Measurements from ENCODE around the gene PVALB. TPM values are rescaled to one million over a fixed set of nuclear protein-coding genes. Genes with fewer than 3 reads are reported as not detected.

Gene PVALB
- total and polyA plus RNA-seq, 11 donors, result not detected

DNA sequence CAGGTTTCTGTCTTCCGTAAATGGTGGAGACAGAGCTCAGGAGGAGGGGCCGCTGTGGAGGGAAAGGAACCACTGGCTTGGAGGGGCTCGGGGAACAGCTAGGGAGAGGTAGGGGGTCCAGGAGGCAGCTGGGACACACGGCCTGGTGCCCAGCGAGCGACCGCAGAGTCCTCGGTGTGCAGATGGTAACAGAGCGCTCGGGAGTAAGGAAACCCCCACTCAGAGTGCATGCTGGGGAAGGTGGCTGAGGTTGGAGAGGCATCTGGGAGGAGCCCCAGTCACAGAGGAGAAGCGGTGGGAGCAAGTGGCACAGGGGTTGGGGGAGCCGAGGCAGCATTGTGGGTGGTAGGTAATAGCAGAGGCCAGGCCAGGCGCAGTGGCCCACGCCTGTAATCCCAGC is 33.2 kb upstream of the PVALB start:
- ATAC-seq (no peak), DNase-seq (no peak)
- no peaks in the 10 kb centered on the region for H3K36me3 ChIP-seq
- intact Hi-C loops (cut with DNase I), result loop anchor here in 1 of 10 donors (5.0 kb wide), 1 partner anchor 68 kb away; no protein-coding TSS in a partner anchor
- H3K4me1 ChIP-seq, result peaks cover 0 to 10% (median 0%) of the 10 kb centered on the region in 12 donors
- H3K27me3 ChIP-seq, result peaks cover 0 to 37% (median 11%) of the 10 kb centered on the region in 9 donors
- no peak overlapping the region for H3K27ac ChIP-seq
- no peak for TF ChIP-seq POLR2A (IDR thresholded peaks at IDR 0.05)
- TF ChIP-seq, protein P1, sequence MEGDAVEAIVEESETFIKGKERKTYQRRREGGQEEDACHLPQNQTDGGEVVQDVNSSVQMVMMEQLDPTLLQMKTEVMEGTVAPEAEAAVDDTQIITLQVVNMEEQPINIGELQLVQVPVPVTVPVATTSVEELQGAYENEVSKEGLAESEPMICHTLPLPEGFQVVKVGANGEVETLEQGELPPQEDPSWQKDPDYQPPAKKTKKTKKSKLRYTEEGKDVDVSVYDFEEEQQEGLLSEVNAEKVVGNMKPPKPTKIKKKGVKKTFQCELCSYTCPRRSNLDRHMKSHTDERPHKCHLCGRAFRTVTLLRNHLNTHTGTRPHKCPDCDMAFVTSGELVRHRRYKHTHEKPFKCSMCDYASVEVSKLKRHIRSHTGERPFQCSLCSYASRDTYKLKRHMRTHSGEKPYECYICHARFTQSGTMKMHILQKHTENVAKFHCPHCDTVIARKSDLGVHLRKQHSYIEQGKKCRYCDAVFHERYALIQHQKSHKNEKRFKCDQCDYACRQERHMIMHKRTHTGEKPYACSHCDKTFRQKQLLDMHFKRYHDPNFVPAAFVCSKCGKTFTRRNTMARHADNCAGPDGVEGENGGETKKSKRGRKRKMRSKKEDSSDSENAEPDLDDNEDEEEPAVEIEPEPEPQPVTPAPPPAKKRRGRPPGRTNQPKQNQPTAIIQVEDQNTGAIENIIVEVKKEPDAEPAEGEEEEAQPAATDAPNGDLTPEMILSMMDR (IDR thresholded peaks at IDR 0.05), result no peak
- H3K4me3 ChIP-seq, result no peak overlapping the region
- no peaks in the 10 kb centered on the region for H3K9me3 ChIP-seq
- WGBS, 4 donors, result 76 to 84% (median 80%) methylated on average over 14 of the region's 14 CpGs

DNA sequence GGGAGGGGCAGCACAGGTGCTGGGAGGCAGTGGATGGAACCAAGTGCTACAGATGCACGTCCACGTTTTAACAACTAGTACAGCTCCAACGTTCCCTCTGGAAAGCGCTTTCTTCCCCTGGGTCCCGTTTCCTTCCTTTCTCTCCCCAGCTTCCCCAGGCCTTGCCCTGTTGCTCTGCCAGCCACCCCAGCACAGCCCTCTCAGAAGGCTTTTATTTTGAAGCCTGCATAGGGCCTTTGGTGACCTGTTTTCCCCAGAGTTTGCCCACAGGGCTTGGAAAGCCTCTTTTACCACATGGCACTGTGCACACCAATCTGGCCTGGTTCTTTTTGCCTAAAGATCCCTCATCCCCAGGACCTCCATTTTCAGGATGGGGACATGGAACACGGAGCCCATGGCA is 30.1 kb upstream of the PVALB start:
- ATAC-seq (no peak), DNase-seq (no peak)
- intact Hi-C loops (cut with DNase I), result no loop called here
- Histone ChIP-seq H3K27me3 (peaks cover 0 to 51% (median 11%) of the 10 kb centered on the region in 9 donors), H3K4me3 (no peak overlapping the region), H3K36me3 (no peaks in the 10 kb centered on the region), H3K27ac (no peak overlapping the region), H3K4me1 (no peaks in the 10 kb centered on the region), H3K9me3 (no peaks in the 10 kb centered on the region)
- TF ChIP-seq POLR2A (IDR thresholded peaks at IDR 0.05), result no peak
- TF ChIP-seq, protein P1 (IDR thresholded peaks at IDR 0.05), result no peak
- 32 to 49% (median 41%) methylated on average over 6 of the region's 6 CpGs for WGBS, 4 donors

DNA sequence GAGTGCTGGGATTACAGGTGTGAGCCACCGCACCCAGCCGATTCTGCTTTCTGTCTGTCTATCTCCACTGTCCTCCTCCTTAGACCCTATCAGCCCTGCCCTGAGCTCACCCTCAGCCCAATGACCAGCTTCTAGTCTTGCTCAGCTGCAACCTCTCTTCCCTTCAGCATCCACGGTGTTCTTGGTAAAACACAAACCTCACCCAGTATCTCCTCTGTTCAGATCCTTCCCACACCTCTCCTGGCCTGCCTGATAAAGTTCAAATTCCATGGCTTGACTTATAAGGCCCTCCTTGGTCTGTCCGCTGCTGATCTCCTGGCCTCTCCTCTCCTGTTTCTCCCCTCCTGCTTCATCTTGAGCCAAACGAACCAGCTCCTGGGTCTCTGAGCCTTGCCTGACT is 29.4 kb upstream of the PVALB start:
- Histone ChIP-seq H3K9me3 (no peaks in the 10 kb centered on the region), H3K36me3 (no peaks in the 10 kb centered on the region), H3K27ac (no peak overlapping the region), H3K4me1 (no peaks in the 10 kb centered on the region), H3K4me3 (no peak overlapping the region), H3K27me3 (peaks cover 0 to 51% (median 11%) of the 10 kb centered on the region in 9 donors)
- TF ChIP-seq POLR2A (IDR thresholded peaks at IDR 0.05), result no peak
- TF ChIP-seq, protein P1 (IDR thresholded peaks at IDR 0.05), result no peak
- WGBS, 4 donors, result 58 to 62% (median 58%) methylated on average over 5 of the region's 5 CpGs
- DNase-seq (no peak), ATAC-seq (no peak)
- intact Hi-C loops (cut with DNase I), result no loop called here

DNA sequence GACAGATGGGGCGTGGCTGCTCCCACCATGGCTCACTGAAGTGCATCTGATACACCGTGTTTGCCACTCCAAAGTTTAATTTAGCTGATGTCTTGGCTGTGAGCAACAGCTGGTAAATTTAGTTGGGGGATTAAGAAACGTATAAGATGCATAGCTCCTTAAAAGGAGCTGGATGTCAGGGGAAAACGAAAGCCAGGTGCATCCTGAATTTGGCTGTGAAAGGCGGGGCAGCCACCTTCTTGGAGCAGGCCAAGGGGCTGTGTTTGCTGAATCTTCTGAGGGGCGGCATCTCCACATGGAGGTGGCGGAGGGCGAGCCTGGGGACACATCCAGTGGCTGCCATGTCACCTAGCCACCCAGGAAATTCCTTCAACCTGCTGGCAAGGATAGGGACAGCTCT is 23.3 kb upstream of the PVALB start:
- 56 to 68% (median 63%) methylated on average over 8 of the region's 8 CpGs for WGBS, 4 donors
- intact Hi-C loops (cut with DNase I), result no loop called here
- TF ChIP-seq, protein P1 (IDR thresholded peaks at IDR 0.05), result no peak
- TF ChIP-seq POLR2A (IDR thresholded peaks at IDR 0.05), result no peak
- Histone ChIP-seq H3K9me3 (peaks cover 0 to 4% (median 0%) of the 10 kb centered on the region in 12 donors), H3K4me3 (no peak overlapping the region), H3K36me3 (no peaks in the 10 kb centered on the region), H3K27ac (no peak overlapping the region), H3K27me3 (peaks cover 0 to 39% (median 4%) of the 10 kb centered on the region in 9 donors), H3K4me1 (no peaks in the 10 kb centered on the region)
- ATAC-seq (no peak), DNase-seq (no peak)

Measured in heart left ventricle (tissue), 16 donors.